Neural progenitor cell (in vitro differentiated cells): ENCODE data around the gene TSHZ2. TPM values are rescaled to one million over a fixed set of nuclear protein-coding genes. Genes with fewer than 3 reads are reported as not detected.
A peak's percentile ranks its signal among the peaks of the same experiment; 100 is the strongest.

ENCODE experiments used
- DNase-seq: peaks from one replicate; pipeline ENCODE4 v3.0.0-alpha.2; 2016; ENCODE audit warnings: low spot score
- H2AFZ ChIP-seq: fragments of 200-600 bp; sonication (generic); replicated peaks from 2 replicates; pipeline ENCODE4 v1.6.1; 2016; ENCODE audit warnings: antibody characterized with exemption
- H3F3A ChIP-seq: fragments of 200-600 bp; sonication (generic); 2 replicates; pipeline ENCODE4 v1.6.1; 2016; ENCODE audit warnings: antibody characterized with exemption, low read depth
- H3K27ac ChIP-seq: fragments of 200-600 bp; sonication (generic); 2 replicates; pipeline ENCODE4 v1.5.1; 2016; ENCODE audit warnings: mild to moderate bottlenecking
- H3K27me3 ChIP-seq: fragments of 200-600 bp; sonication (generic); 2 replicates; pipeline ENCODE4 v1.6.1; 2016; ENCODE audit warnings: mild to moderate bottlenecking, moderate library complexity
- H3K36me3 ChIP-seq: fragments of 200-600 bp; sonication (generic); 2 replicates; pipeline ENCODE4 v1.5.1; 2016
- H3K4me1 ChIP-seq: fragments of 200-600 bp; sonication (generic); 2 replicates; pipeline ENCODE4 v1.6.1; 2016; ENCODE audit warnings: mixed run types
- H3K4me2 ChIP-seq: fragments of 200-600 bp; sonication (generic); 2 replicates; pipeline ENCODE4 v1.6.1; 2016
- H3K4me3 ChIP-seq: fragments of 200-600 bp; sonication (generic); 2 replicates; pipeline ENCODE4 v1.5.1; 2016
- H3K79me2 ChIP-seq: fragments of 200-600 bp; sonication (generic); 2 replicates; pipeline ENCODE4 v1.6.1; 2016; ENCODE audit warnings: low read depth
- H3K9ac ChIP-seq: fragments of 200-600 bp; sonication (generic); 2 replicates; pipeline ENCODE4 v1.6.1; 2016
- H3K9me3 ChIP-seq: fragments of 200-600 bp; sonication (generic); 2 replicates; pipeline ENCODE4 v1.5.1; 2016; ENCODE audit warnings: low read depth
- H4K20me1 ChIP-seq: fragments of 200-600 bp; sonication (generic); 2 replicates; pipeline ENCODE4 v1.6.1; 2016; ENCODE audit warnings: low read depth
- H3K27ac Mint-ChIP-seq: 3 replicates; pipeline ENCODE4 v1.8.0; 2021; ENCODE audit warnings: mixed read lengths
- H3K27me3 Mint-ChIP-seq: 2 replicates; pipeline ENCODE4 v1.8.0; 2022; ENCODE audit warnings: low read depth, mild to moderate bottlenecking, inconsistent platforms, moderate library complexity, mixed read lengths; ENCODE audit not compliant: insufficient read depth
- H3K36me3 Mint-ChIP-seq: 3 replicates; pipeline ENCODE4 v1.8.0; 2021; ENCODE audit warnings: mixed read lengths
- H3K4me1 Mint-ChIP-seq: 3 replicates; pipeline ENCODE4 v1.8.0; 2021; ENCODE audit warnings: mixed read lengths
- H3K4me3 Mint-ChIP-seq: 3 replicates; pipeline ENCODE4 v1.8.0; 2021; ENCODE audit warnings: mild to moderate bottlenecking, moderate library complexity, mixed read lengths
- H3K9me3 Mint-ChIP-seq: 3 replicates; pipeline ENCODE4 v1.8.0; 2020; ENCODE audit warnings: mixed read lengths
- EZH2 ChIP-seq: fragments of 200-600 bp; sonication (generic); IDR thresholded peaks from 2 replicates; pipeline ENCODE4 v1.6.1; 2017; ENCODE audit warnings: antibody characterized with exemption, mild to moderate bottlenecking, moderate library complexity
- EZH2phosphoT487 ChIP-seq: fragments of 200-600 bp; sonication (generic); IDR thresholded peaks from 2 replicates; pipeline ENCODE4 v1.6.1; 2017; ENCODE audit warnings: antibody characterized with exemption
- total RNA-seq: library from RNA; depleted of rRNA; stranded (reverse); fragments of >200 nt; gene quantifications from 2 replicates; pipeline ENCODE4 v1.2.3, GENCODE V29; 2015; ENCODE audit warnings: low replicate concordance
- TF ChIP-seq, protein P1 (sequence below): fragments of 200-600 bp; sonication (generic); IDR thresholded peaks from 2 replicates; pipeline ENCODE4 v1.5.1; 2017; ENCODE audit warnings: antibody characterized with exemption, mild to moderate bottlenecking

TSHZ2 gene
- total RNA-seq, 1 donor from 2014 or later: 1.8 TPM

DNA sequence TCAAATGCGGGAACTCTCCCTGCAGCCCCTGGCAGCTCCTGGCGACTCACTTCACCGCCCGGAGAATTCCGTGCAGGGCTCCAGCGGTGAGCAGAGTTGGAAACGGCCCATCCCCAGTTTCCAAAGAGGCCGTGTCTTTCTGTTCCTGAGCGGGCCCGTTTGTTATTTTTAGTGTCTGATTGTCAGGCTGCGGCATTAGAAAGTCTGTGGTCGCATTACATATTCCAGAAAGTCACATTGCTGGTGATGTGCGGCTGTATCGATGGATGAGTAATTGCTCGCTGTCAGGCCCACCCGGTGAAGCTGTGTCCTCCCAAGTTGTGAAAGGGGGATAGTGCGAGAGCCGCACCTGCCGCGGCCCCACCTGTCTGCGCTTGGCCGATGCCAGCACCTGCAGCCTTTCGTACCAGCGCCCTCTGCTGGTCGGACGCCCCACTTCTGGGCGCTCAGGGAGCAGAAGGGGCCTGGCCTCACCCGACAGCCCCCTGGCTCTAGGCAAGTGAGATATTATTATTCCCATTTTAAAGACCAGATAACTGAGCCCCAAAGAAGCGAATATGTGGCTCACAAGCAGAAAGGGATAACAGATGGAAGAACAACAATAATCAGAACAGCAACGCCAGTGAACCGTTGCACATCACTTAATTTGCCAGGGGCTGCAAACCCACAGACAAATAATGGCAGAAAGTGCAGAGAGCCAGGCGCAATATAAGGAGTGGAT, 244.9 kb downstream of the TSHZ2 start:
- H3K9me3 Mint-ChIP-seq: peaks cover 4% of the 10 kb centered on the region
- H3K27me3 Mint-ChIP-seq: peaks cover 3% of the 10 kb centered on the region
- Histone ChIP-seq H3K27me3 (peaks cover 9% of the 10 kb centered on the region), H3K27ac (no peak overlapping the region), H3K4me2 (peak overlapping the region; percentile 6), H4K20me1 (no peaks in the 10 kb centered on the region), H2AFZ (no peak overlapping the region), H3K36me3 (no peaks in the 10 kb centered on the region), H3K4me3 (no peak overlapping the region), H3K4me1 (peaks cover 21% of the 10 kb centered on the region), H3K79me2 (no peaks in the 10 kb centered on the region), H3F3A (peaks cover 17% of the 10 kb centered on the region), H3K9me3 (no peaks in the 10 kb centered on the region), H3K9ac (no peak overlapping the region)
- H3K36me3 Mint-ChIP-seq: peaks cover 2% of the 10 kb centered on the region
- TF ChIP-seq EZH2 (no peak), EZH2phosphoT487 (no peak)
- TF ChIP-seq, protein P1, sequence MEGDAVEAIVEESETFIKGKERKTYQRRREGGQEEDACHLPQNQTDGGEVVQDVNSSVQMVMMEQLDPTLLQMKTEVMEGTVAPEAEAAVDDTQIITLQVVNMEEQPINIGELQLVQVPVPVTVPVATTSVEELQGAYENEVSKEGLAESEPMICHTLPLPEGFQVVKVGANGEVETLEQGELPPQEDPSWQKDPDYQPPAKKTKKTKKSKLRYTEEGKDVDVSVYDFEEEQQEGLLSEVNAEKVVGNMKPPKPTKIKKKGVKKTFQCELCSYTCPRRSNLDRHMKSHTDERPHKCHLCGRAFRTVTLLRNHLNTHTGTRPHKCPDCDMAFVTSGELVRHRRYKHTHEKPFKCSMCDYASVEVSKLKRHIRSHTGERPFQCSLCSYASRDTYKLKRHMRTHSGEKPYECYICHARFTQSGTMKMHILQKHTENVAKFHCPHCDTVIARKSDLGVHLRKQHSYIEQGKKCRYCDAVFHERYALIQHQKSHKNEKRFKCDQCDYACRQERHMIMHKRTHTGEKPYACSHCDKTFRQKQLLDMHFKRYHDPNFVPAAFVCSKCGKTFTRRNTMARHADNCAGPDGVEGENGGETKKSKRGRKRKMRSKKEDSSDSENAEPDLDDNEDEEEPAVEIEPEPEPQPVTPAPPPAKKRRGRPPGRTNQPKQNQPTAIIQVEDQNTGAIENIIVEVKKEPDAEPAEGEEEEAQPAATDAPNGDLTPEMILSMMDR: peak; percentile 91
- H3K27ac Mint-ChIP-seq: no peak overlapping the region
- peaks cover 5% of the 10 kb centered on the region for H3K4me1 Mint-ChIP-seq
- DNase-seq: peak; percentile 83
- H3K4me3 Mint-ChIP-seq: no peak overlapping the region

DNA sequence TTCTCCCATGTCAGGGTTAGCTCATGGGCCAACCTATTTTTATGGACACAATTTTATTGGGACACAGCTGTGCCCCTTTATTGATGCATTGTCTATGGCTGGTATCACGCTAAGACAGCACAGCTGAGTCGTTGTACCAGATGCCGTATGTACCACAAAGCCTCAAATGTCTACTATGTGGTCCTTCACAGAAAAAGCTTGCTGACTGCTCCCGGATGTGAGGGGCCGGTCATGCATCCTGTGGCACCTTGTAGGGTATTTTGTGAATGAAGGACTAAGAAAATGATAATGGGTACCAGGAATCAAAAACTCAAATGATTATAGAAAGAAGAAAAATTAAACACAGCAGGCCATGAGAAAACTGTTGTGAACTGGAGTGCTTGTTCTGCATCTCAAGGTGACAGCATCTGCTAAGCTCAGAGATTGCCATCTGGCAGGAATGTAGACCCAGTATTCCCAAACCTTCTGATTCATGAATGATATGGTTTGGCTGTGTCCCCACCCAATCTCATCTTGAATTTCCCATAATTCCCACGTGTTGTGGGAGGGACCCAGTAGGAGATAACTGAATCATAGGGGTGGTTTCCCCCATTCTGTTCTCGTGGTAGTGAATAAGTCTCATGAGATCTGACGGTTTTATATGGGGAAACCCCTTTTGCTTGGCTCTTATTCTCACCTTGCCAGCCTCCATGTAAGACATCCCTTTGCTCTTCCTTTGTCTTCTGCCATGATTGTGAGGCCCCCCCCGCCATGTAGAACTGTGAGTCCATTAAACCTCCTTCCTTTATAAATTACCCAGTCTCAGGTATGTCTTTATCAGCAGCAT, 248.5 kb downstream of the TSHZ2 start:
- no peak overlapping the region for H2AFZ ChIP-seq
- H3K4me2 ChIP-seq: no peak overlapping the region
- no peaks in the 10 kb centered on the region for H4K20me1 ChIP-seq
- H3K4me1 ChIP-seq: peaks cover 21% of the 10 kb centered on the region
- no peak overlapping the region for H3K9ac ChIP-seq
- Mint-ChIP-seq H3K4me1 (peaks cover 5% of the 10 kb centered on the region), H3K9me3 (peaks cover 4% of the 10 kb centered on the region), H3K27ac (no peak overlapping the region), H3K36me3 (peaks cover 2% of the 10 kb centered on the region), H3K27me3 (peaks cover 5% of the 10 kb centered on the region), H3K4me3 (no peak overlapping the region)
- H3K27ac ChIP-seq: no peak overlapping the region
- DNase-seq: no peak
- H3K36me3 ChIP-seq: no peaks in the 10 kb centered on the region
- H3K79me2 ChIP-seq: no peaks in the 10 kb centered on the region
- no peak for TF ChIP-seq EZH2
- H3K4me3 ChIP-seq: no peak overlapping the region
- H3K27me3 ChIP-seq: peaks cover 9% of the 10 kb centered on the region
- peaks cover 17% of the 10 kb centered on the region for H3F3A ChIP-seq
- H3K9me3 ChIP-seq: no peaks in the 10 kb centered on the region

- TF ChIP-seq EZH2 (no peak), EZH2phosphoT487 (no peak)
- TF ChIP-seq, protein P1: no peak
- Histone ChIP-seq H4K20me1 (no peaks in the 10 kb centered on the region), H3K79me2 (no peaks in the 10 kb centered on the region), H2AFZ (no peak overlapping the region), H3K4me3 (no peak overlapping the region), H3K9me3 (no peaks in the 10 kb centered on the region), H3F3A (peaks cover 17% of the 10 kb centered on the region), H3K27me3 (peaks cover 1% of the 10 kb centered on the region), H3K4me2 (no peak overlapping the region), H3K9ac (no peak overlapping the region), H3K27ac (no peak overlapping the region), H3K4me1 (peaks cover 28% of the 10 kb centered on the region), H3K36me3 (no peaks in the 10 kb centered on the region)
- DNase-seq: no peak
- Mint-ChIP-seq H3K4me1 (peaks cover 12% of the 10 kb centered on the region), H3K9me3 (peaks cover 4% of the 10 kb centered on the region), H3K27ac (no peak overlapping the region), H3K27me3 (peaks cover 2% of the 10 kb centered on the region), H3K36me3 (peaks cover 2% of the 10 kb centered on the region), H3K4me3 (no peak overlapping the region)
Measured at GRCh38 chr20:53221731-53222130, 249.6 kb downstream of the TSHZ2 start.
